Activated naive CD4-positive, alpha-beta T cell treated with Interleukin-2 at 50 U/mL for 16 hours (primary cell): ENCODE measurements around the gene MAU2.
A peak's percentile ranks its signal among the peaks of the same experiment; 100 is the strongest.

Source experiments
- DNase-seq: peaks from one replicate; pipeline ENCODE4 v3.0.0-alpha.2; 2020

MAU2 gene, protein sequence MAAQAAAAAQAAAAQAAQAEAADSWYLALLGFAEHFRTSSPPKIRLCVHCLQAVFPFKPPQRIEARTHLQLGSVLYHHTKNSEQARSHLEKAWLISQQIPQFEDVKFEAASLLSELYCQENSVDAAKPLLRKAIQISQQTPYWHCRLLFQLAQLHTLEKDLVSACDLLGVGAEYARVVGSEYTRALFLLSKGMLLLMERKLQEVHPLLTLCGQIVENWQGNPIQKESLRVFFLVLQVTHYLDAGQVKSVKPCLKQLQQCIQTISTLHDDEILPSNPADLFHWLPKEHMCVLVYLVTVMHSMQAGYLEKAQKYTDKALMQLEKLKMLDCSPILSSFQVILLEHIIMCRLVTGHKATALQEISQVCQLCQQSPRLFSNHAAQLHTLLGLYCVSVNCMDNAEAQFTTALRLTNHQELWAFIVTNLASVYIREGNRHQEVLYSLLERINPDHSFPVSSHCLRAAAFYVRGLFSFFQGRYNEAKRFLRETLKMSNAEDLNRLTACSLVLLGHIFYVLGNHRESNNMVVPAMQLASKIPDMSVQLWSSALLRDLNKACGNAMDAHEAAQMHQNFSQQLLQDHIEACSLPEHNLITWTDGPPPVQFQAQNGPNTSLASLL

DNA sequence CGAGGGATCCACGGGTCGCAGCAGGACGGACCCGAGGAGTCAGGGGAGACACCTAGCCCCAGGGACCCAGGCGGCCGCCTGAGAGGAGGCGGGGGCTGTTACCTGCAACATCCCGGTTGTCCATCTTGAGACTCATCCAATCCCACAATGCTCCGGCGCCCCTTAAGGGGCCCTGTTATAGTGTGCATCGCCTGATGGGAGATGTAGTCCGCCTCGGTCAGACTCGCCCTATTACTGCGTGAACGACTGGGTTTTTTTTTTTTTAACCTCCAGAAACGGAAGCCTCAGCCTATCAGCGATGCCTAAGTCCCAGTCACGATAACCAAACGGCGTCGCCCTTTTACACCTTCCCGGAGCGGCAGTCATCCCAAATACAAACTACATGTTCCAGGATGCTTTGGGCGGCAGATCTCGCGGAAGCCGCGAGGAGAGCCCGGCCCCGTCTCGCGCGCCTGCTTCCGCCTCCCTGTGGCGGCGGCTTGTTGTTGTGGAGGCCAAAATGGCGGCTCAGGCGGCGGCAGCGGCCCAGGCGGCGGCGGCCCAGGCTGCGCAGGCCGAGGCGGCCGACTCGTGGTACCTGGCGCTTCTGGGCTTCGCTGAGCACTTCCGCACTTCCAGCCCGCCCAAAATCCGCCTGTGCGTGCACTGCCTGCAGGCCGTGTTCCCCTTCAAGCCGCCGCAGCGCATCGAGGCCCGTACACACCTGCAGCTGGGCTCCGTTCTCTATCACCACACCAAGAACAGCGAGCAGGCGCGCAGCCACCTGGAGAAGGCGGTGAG lies at the start of gene MAU2, which contains the start of gene SUGP1:
MAU2 (plus strand) TSS at position 469 of the 780 bp plus-strand sequence; CDS start at position 500, 31 bp downstream.
SUGP1 (minus strand) TSS at position 149 of the 780 bp plus-strand sequence; CDS start at position 136, 13 bp downstream.
- DNase-seq = peak; percentile 92

DNA sequence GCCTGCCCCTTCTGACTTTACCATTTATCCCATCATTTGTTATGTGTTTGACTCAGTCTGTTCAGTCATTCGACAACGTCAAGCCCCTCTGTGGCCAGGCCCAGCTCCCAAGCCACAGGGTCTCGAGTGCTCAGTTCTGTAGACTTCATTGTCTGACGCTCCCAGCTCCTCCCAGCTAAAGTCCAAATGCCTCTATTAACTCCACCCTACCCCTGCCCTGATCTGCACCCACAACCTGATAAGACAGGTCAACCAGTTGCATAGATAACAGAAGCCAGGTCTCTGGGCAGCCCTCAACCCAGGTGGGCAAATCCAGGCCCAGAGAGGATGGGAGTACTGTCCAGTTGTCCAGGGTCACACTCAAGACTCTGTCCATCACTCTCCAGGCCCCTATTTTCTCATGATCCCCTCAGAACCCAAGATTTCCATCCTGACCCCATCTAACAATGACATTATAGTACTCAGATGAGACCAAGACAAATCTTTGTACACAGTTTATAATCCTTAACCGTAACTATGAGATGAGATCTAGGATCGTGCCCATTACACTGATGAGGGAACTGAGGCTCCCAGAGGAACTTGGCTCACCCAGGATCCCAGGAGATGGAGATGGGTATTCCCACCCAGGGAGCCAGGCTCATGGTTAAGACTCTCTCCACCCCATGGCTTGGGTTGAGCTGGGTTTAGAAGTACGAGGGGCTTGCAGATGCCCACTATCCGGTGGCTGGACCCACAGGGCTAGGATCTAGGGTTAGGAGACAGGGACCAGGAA lies 48.6 kb upstream of the MAU2 start:
- no peak for DNase-seq

DNA sequence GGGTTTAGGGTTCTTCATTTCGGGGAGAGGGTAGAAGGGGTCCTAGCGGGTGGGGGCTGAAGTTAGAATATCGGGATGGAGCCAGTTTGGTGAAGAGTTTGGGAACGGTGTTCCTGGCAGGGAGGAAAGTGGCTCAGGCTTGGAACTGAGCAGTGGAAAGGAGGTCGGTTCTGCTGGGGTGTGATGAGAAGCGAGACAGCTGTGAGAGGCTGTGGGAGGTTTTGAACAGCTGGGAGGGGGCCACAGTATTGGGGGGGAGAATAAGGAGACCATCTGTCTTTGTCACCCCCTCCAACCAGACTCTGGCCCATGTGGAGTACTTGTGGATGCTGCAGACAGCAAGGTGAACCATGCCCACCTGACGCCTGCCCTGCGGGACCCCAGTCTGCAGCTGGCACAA lies 46.5 kb upstream of the MAU2 start:
- DNase-seq = no peak

DNA sequence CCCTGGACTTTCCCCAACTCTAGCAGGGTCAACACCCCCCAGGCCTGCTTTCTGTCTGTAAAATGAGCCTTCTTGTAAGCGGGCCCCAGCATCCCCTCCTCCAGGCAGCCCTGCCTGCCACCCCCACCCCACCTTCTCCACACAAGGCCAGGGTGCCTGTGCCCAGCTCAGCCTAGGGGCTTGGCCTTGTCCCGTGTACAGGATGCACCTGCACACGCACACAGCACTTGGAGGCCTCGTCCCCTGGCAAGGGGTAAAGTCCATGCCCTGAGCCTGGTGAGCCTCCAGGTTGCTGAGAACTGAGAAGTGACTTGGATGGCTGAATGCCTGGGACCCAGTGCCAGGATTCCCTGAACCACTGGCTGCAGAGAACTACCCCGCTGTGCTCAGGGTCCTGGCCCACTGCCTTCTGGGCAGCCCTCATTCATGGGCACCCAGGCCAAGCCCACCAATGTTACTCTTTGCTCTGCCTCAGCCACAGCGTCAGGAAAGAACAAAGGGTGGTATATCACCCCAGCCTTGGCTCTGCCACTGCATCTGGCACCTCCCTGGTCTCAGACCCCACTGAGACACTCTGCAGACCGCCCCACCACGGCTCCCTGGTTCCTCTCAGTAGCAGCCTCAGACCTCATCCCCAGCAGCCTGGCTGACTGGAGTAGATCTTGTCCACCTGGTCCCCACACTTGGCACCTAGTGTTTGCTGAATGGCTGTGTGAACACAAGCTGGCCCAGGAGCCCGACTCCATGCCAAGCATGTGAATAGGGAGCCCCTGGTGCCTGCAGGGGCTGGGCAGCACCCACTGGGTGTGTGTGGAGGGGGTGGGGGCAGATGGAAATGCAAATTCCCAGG lies 45.7 kb upstream of the MAU2 start:
- DNase-seq = no peak

DNA sequence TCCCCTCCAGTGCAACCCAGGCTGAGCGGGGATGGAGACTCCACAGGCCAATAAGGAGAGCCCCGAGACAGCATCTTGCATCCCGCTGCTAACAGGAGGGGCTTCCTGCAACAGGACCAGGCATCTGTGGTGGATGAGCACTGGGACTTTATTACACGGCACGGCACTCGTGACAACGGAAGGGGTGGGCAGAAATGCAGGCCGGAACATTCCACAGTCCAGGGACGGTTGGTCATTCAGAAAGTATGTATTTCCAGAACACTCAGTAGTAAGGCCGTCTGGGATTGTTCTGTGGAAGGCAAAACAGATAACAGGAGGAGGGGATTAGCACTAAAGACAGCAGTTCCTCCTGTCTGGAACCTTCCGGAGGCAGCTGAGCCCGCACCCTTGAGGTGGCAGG lies 44.2 kb upstream of the MAU2 start:
- DNase-seq = no peak

DNA sequence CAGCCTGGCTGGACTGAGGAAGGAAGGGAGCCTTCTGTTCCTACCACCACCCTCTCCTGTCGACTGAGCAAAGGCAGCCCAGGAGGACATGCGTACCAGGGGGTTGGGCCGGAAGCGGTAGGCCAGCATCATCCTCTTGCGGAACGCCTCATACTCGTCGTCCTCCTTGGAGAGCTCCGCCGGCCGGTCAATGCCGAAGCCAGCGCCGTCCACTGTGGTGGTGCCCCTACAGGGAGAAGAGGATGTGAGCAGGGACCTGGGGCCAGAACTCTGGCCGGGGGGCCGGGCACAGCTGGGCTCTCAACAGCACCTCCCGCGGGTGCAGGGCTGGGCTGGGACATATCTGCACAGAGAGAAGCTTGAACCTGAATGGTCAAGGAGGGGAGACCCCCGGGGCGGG lies 43.8 kb upstream of the MAU2 start:
- no peak for DNase-seq

DNA sequence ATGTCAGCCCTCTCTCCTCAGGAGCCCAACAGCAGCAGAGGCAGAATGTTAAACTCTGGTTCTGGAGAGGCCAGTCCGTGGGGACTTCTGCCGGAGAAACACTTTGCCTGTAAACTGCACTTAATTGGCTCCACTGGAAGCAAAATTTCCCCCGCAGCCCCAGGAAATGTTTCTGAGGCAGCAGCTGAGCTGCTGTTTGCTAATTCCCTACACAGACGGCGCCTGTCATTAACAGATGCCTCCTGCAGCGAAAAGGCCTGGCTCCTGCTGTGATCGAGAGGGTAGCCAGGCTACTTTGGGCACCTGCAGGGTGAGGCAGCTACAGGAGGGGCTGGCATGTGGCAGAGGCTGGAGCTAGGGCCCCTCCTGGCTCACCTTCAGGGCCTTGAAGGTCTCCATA lies 42.3 kb upstream of the MAU2 start:
- no peak for DNase-seq

DNA sequence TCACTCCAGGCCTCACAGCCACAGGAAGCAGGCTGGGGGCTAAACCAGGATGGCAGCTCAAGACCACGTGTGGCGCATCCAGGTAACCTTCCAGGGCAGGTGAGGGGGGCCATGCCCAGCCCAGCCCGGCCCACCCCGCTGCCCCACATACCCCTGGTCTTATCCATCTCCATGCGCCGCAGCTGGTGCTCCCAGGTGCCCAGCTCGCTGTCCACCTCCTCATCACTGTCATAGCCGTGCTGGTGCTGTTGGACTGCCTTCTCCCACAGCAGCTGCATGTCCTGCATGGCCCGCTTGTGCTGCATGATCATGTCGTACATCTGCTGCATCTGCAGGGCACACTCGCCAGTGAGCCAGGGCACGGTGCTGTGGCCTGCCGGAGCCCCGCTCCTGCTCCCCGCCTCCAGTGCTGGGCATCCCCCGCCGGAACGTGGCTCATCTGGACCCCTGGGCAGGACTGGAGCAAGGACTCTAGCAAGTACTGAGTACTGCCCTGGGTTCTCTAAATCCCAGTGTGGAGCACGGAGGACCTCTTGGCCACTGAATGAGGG lies 41.5 kb upstream of the MAU2 start:
- DNase-seq = no peak

DNA sequence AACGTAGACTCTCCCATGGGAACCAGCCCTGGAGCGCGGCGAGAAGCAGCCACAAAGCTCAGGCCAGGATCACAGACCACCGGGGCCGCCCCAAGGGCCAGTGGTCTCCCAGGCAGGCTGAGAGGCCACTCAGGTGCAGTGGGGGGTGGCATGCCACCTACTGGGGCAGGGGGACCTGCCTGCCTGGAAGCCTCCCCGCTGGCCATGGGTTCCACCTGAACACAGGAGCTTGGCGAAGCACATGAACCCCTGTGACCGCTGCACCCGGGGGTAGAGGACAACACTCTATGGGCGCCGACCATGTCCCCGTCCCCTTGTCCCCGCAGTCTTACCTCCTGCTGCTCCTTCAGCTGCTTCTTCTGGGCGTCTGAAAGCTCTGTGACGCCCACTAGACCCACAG lies 40.8 kb upstream of the MAU2 start:
- no peak for DNase-seq

DNA sequence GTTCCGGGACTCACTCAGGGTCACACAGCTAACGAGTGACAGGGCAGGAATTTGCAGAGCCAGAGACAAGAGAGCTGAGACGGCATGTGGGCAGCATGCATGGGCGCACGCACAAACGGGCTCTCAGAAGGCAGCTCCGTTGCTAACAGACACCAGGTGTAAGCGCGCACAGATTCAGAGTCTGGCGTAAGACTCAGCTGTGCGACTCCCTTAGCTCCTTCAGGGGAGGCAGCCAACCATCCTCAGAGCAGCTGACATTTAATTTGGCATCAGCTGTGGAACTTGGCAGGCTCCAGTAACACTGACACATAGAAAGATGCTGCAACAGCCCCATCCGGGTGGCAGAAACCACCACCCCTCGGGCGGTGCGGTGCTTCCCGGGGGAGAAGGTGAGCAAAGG lies 40.1 kb upstream of the MAU2 start:
- no peak for DNase-seq

DNA sequence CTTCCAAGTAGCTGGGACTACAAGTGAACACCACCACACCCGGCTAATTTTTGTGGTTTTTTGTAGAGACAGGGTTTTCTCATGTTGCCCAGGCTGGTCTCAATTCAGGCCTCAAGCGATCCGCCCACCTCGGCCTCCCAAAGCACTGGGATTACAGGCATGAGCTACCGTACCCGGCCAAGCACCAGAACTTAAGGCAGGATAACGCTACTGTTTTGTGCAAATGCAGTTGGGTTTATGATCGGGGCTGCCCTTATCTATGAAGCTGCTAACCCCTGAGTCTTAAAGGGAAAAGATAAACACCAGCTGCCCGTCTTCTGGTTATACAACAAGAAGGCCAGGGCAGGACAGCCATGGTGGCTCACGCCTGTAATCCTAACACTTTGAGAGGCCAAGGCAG lies 34.9 kb upstream of the MAU2 start:
- no peak for DNase-seq

DNA sequence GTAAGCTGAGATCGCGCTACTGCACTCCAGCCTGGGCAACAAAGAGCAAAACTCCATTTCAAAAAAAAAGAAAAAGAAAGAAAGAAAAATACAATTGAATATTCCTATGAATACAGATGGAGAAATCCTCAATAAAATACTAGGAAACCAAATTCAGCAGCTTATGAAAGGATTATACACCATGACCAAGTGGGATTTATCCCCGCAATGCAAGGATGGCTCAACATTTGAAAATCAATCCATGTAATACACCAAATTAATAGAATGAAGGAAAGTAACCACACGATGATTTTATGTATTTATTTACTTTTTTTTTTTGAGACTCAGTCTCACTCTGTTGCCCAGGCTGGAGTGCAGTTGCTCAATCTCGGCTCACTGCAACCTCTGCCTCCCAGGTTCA lies 28.0 kb upstream of the MAU2 start:
- no peak for DNase-seq

DNA sequence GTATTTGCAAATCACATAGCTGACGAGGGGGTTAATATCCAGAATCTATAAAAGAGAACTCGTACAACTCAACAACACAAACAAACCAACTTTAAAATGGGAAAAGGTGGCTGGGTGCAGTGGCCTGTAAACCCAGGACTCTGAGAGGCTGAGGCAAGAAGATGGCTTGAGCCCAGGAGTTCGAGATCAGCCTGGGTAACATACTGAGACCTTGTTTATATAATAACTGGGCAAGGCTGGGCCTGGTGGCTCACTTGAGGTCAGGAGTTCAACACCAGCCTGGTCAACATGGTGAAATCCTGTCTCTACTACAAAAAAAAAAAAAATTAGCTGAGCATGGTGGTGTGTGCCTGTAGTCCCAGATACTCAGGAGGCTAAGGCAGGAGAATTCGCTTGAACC lies 25.7 kb upstream of the MAU2 start:
- no peak for DNase-seq

DNA sequence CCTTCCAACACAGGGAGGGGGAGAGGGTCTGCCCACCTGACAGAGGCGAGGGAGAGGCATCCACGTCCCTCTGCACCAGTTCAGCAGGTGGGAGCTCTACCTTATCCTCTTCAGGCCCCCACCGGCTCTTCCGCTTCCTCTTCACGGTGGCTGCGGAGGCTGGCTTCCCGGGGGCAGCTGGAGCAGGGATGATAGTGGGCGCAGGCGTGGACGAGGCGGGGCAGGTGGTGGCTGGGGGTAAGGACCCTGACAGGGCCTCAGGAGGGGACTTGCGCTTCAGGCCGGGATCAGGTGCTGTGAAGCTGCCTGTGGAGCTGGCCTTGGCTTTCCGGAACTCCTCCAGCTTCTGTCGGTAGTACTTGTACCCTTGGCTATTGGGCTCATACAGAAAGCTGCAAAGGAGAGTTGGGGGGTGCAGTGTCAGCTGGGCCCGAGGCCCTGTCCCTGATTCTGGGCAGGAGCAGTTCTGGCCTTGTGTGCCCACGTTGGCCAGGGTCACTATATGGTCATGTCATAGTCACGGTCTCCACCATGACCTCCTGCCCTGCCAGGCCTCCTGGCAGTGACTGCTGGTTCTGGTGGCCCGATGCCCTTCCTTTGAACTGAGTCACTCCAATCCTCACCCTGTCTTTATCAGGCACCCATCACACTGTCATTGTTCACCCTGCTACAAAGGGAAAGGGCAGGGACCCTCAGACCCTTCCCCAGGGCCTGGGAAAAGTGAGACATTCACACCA lies 23.5 kb upstream of the MAU2 start:
- DNase-seq = no peak

DNA sequence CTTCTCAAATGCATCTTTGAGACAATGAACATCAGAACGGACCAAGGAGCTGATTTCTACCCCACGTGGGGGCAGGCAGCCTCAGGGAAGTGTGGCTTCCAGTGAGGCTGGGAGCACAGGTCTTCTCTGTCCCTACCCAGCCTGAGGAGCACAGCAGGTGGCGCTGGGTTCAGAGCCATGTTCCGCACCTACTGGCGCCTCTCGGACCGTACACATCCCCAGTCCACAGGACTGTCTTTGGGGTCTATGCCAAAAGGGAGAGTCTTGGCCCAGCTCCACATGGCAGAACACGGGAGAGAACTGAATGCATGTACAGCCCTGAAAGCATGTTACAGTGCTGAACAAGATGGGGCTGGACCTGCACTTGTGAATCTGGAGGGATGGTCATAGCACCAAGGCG lies 22.9 kb upstream of the MAU2 start:
- DNase-seq = no peak

DNA sequence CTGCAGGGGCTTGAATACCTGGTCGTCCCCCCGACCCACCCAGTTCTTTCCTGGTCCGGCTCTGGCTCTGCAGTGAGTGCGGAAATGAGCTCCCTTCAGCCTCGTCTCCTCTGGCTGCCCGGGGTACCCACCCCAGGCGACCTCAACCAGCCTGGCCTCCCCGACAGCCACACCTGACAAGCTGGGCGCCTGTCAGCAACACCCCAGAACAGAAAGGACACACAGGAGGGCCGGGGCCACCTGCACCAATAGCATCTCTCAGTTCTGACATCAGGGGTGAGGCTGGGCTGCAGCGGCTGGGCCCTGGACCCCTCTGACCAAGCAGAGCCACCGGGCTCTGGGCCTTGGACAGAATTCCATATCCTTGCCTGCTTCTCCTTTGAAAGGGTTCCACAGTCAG lies 20.0 kb upstream of the MAU2 start:
- DNase-seq = no peak

DNA sequence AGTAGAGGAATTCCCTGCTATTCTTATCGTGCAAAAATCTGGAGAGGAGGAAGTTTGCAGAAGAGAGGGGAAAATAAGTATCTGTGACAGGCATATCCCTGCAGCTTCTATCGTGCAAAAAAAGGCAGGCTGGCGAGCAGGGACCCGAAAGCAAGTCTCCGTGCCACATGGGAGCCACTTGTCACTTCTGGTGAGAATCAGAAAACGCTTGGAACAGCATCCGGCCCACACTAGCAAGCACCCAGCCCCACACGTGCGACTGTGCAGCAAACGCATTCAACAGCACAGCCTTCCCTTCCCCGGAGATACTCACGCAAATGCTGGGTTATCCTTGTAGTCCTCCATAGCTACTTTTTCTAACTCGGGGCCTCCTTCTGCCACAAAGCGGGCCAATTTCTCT lies 17.2 kb upstream of the MAU2 start:
- DNase-seq = no peak

DNA sequence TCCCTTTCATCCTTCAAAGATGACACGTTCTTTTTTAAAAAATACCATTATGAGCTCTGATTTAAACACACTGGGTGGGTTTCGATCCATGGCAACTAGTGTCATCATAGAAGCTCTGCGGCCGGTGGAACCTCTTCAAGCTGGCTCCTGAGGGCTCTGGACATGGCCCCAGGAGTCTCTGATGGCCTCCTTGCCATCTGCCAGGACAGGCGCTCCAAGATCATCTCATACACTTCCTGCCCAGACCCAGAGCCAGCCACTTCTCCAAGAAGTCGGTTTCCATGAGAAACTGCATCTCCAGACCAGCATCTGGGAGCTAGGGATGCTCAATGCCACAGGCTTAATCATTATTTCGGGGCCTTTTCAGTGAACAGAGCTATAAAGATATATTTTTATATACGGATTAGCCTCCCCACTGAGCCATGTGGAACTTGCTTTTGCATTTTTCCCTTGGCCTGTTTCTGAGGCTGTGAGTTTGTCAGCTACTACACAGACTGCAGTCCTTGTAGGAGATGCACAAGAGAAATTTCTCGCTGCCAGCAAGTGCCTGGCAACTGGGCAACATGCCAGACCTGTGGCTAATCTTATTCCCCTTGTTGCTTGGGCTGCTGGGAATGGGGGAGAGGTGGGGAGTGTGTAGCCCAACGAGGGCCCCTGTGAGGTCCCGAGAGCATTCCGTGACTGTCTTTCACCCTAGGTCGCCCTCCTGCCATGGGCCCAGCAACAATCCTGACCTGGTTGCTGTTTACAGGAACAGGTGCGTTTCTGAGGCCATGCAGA lies 16.3 kb upstream of the MAU2 start:
- DNase-seq = no peak

DNA sequence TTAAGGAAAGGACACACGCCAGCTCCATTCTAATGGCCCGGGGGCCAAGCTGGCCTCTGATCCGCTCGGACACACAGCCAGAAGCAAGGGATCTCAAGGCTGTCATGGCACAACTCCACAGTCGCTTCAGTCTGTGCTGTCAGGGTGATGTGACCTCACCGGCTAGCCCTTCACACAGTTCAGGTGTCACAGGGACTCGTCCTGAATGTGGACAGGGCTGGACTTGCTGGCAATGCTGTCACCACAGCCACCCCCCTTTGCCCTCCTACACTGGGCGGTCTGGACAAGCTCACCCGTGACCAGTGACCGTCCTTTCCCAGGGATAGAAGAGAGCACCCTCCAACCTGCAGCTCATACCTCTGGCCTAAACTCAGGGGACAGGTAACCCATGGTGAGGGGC lies 15.6 kb upstream of the MAU2 start:
- no peak for DNase-seq

DNA sequence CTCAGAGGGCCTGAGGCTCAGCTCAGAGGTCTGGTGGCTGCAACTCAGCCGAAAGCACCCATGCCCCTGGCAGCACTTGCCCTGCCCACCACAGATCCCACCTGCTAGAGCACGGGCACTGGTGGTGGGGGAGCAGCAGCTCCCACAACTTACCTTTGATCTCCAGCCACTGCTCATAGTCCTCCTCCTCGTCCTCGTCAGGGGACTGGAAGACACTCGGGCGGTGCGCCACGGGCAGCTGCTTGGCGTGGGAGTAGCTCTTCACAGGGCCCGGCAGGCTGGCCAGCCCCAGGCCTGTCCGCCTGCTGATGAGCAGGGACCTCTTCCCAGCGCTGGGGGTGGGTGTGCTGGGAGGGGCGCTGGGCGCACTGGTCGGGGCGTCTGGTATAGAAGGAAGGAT lies 14.9 kb upstream of the MAU2 start:
- no peak for DNase-seq
